Hematopoietic multipotent progenitor cell treated with erythropoietin and hydrocortisone succinate and interleukin-3 and kit ligand, for 4 days (in vitro differentiated cells): Measurements from ENCODE around the gene IL4R.

ENCODE experiments used
- DNase-seq: peaks from one replicate; pipeline ENCODE4 v3.0.0-alpha.2; 2015

The IL4R gene

GRCh38 chr16:27363246-27363632 is 49.5 kb downstream of the IL4R start:
- no peak for DNase-seq

DNA sequence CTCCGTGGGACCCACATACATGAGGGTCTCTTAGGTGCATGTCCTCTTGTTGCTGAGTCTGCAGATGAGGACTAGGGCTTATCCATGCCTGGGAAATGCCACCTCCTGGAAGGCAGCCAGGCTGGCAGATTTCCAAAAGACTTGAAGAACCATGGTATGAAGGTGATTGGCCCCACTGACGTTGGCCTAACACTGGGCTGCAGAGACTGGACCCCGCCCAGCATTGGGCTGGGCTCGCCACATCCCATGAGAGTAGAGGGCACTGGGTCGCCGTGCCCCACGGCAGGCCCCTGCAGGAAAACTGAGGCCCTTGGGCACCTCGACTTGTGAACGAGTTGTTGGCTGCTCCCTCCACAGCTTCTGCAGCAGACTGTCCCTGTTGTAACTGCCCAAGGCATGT is 50.0 kb downstream of the IL4R start:
- peak; percentile 82 for DNase-seq

DNA sequence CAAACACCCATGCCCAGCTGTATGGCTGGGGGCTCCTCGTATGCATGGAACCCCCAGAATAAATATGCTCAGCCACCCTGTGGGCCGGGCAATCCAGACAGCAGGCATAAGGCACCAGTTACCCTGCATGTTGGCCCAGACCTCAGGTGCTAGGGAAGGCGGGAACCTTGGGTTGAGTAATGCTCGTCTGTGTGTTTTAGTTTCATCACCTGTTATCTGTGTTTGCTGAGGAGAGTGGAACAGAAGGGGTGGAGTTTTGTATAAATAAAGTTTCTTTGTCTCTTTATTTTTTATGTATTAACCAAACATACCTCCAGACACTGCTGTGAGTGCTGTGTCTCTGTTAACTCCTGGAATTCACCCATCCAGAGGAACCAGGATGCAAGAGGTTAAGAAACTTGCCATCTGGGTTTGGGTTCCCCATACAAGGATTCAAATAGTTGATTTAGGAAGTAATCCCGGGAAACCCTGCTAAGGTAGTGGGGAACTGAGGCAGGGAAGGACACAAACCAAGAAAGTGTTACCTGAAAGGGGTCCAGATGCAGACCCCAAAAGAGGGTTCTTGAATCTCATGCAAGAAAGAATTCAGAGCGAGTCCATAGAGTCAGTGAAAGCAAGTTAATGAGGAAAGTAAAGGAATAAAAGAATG is 50.8 kb downstream of the IL4R start:
- no peak for DNase-seq

- DNase-seq = no peak
These were observed 51.6 kb downstream of the IL4R start for GRCh38 chr16:27365142-27366089.

DNA sequence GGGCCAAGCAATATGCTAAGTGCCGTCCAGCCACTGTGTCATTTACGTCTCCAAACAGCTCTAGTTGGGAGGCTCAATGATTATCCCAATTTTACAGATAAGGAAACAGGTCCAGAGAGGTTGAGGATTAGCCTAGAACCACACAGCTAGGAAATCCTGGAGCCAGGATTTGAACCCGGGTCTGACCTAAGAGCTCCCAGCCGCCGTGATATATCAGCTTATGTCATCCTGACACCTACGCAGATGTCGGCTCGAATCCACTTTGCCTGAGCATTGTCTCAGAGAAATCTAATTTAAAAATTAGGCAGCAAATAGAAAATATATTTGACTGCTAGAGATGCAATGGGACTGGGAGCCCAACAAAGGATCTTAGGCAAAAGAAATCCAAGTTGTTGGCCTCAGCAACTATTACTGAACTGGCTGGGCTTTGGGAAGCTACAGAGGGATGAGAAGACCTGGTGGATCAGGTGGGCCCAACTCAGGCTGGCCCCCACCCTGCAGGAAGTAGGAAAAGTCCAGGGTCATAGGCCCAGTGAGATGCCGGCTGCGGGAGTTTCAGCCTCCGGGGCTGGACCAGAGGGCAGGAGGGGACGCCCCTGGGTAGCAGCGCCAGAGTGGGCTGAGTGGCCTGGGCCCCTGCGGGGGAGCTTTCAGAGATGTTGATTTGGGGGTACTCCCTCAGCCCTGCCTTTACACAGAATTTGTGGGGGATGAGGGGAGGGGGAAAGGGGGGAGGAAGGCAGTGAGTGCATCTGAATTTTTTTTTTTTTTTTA is 53.1 kb downstream of the IL4R start:
- DNase-seq = peak; percentile 34

- DNase-seq = peak; percentile 98
These were observed 53.9 kb downstream of the IL4R start for GRCh38 chr16:27367461-27368357.

DNA sequence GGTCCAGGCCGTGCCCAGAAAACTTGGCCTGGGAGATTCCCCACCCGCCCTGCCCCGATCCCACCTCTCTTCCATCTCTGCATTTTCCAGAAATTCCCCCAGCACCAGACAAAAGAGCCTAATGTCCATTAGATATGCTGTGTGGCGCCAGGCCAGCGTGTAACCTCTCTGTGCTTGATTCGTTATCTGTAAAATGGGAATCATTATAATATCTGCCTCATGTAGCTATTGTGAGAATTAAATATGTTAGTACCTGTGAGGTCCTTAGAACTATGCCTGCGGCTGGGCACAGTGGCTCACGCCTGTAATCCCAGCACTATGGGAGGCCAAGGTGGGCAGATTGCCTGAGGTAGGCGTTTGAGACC is 54.6 kb downstream of the IL4R start:
- no peak for DNase-seq

DNA sequence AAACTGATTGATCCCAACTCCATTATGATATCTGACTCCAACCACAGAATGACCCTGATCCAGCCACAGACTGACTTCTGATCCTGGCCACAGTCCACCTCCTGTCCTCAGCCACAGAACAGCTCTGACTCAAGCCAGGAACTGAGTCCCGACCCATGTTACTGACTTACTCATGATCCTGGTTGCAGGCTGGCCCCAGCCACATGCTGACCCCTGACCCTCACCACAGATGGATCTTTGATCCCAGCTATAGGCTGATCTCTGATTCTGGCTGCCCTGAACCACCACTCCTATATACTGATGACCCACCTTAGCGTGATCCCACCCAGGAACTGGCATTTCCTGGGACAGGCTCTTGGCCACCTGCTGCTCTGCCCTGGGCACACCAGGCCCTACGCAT is 56.0 kb downstream of the IL4R start:
- DNase-seq = no peak

GRCh38 chr16:27370318-27370717 is 56.5 kb downstream of the IL4R start:
- DNase-seq = no peak

DNA sequence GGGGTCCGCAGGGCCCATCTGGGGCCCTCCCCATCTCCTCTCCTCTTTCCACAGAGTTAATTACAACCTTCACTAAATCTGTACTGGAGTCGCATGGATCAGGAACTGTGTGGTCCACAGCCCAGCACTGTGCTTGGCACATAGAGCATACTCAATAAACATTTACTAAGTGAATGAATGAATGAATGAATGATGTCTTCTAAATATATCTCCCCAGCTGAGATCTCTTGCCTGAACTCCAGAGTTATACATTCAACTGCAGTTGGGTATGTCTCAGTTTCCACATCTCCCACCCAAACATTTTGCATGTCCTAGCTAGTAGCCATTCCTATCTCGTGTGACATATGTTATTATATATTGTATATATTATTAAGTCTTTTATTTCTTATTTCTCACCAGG is 59.5 kb downstream of the IL4R start:
- DNase-seq = no peak

DNA sequence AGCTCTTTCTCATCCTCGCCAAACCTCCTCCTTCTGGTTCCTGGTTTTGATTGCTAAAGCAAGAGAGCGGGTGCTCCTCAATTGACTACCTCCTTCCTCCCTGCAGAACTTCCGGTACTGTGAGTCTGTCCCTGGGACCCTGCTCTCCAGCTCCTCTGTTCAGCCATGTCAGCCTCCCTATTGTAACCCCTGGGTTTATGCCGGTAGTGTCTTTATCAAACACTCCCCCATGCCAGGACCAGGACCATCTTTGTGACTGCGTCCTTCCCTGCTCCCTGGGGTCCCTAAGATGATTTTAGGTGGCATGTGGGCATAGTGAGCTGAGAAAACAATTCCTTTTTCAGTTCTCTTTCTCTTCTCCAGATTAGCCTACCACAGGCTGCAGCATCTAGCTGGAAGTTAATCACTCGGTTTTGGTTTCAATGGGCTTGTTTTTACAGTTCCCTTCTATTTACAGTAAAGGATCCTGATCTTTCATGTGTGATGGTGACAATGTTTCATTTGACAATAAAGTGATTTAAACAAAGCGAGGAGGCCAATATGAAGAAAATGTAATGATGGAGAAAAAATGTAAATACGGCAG is 60.5 kb downstream of the IL4R start:
- peak; percentile 49 for DNase-seq

DNA sequence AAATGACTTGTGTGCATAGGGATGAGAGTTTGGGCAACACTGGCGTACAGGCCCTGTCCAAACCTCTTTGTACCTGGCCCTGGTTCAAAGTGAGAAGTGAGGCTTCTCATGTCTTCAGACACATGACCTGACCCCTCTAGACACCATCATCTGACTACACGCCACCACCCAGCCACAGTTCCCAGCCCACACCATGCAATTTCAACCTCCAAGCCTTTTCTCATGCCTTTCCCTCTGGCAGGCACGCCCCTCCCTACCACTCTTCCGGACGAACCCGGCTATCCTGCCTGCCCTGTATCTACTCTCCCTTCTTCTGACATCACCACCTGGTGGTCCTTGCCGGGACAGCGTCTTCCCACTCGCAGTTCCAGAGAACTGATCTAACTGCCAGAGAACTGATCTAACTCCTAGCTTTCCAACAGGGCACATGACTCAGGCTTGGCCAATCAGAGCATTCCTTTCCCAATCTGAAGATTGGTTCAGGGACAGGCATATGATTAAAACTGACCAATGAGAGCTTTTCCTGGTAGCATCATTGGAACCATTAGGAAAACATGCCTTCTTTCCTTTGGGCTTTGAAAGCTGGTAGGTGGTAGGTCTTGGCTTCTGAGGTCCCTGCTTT is 61.1 kb downstream of the IL4R start:
- peak; percentile 90 for DNase-seq

DNA sequence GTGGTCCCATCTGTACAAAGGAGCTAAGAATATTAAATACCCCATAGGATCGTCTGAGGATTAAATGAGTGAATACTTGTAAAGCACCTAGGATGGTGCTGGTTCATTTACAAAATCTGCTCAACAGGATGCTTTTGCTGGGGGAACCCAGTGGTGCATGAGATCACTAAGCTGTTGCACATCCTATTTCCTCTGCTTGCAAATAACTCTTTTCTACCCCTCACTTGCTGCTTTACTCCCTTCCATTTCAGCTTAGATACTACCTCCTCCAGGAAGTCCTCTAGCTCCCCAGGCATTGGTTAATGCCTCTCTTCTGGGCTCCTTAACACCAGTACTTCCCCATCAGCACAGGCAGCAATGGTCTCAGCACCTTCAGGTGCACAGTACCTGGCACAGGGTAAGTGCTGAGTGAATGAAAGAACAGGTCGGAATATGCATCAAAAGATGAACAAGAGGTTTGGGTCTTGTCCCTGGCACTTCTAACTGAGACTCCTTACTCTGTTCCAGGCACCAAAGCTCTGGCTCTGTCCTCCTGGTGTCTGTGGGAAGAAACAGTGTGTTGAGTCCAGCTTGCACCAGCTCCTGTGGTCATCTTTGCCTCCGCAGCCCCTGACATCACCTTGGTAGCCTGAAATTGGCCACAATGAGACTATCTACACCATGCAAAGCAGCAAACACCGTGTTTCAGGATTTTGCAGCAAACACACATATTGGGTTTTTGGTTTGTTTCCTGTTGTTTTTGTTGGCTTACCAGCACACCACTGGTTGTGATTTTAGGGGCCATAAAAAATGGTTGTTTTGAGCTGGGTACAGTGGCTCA is 64.1 kb downstream of the IL4R start:
- DNase-seq = no peak

DNA sequence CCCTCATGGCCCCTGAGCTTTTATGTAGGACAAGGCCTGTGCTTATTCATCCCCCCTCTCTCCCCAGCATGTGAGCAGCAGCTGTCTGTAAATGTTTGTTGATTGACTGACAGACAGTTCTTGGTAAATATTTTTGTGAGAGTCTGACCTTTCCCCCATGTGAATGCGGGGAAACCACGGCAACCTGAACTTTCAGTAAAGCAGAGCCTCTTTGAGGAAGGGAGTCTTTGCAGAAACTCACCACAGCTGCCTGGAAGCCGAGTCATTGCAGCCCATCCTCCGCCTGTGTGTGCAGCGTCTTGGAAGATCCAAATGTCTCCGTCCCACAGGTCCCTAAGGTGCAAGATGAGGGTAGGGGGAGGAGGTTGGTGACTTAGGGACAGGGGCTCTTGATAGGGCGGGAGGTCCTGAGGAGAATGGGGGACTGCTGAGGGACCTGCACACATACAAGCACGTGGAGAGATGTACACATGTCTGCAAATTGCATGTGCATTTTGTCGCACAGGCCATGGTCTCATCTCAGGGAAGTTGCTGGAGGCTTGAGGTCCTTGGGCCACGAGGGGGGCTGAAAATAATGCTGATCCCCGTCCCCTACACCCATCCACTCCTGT is 65.2 kb downstream of the IL4R start:
- peak; percentile 30 for DNase-seq

DNA sequence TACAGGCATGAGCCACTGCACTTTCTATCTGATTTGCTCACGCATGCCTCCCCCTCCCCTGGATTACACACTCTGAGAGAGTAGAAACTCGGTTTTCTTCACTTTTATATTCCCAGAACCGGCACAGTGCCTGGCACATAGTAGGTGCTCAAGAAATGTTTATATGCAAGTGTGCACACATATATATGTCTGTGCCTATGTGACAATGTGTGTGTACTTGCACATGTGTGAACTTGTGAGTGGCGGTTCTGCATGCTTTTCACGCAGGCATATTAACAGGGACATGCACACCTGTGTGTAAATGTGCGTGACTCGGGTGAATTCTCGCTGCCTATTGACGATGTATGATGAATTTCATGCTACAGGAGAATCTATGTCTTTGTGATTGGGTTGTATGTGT is 66.1 kb downstream of the IL4R start:
- no peak for DNase-seq

DNA sequence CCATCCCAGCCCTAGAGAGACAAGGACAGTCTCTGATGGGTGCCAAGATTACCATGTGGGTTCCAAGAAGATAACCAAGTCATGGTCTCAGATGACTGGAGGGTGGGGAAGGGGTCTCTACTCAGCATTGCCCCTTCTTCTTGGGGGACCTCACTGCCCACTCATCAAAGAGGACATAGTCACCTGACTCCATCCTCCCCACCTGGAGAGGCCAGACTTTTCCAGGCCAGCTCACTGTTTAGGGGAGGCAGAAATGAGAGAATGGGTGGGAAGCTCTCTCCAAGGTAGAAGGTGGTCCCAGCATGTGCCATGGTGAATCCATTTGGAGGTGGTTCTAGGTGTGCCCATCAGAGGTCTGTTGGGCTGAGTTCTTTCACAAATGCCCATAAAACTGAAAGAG is 67.5 kb downstream of the IL4R start:
- DNase-seq = no peak

GRCh38 chr16:27381974-27382855 is 68.4 kb downstream of the IL4R start:
- no peak for DNase-seq

DNA sequence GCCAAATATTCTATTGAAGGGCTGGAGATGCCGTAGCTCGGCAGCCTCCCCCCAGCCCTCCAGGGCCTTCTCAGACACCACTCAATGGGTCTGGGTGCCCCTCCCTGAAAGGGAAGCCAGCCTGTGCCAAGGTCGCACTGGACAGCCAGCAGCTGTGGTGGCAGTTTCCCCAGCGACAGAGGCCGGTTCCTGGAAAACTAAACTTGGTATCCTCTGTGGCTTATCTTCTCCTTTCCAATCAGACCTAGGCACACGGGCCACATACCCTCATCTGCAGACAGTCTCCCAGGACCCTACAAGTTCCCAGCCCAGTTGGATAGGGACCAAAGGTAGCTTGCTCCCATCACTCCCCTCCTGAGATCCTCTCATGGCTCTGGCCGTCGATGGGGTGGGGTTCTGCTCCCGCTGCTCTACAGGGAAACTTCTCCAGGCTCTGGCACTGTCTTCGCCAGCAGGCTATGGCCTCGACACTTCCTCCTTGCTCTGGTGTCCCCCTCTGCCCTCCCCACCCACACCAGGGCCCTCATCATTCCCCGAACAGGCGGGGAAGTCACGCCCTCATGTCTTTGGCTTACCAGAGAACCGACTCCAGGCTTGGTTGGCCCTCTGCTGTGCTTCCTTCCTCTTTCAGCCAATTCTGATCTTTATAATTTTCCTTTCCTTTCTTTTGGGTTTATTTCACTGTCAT is 69.9 kb downstream of the IL4R start:
- DNase-seq = peak; percentile 85

DNA sequence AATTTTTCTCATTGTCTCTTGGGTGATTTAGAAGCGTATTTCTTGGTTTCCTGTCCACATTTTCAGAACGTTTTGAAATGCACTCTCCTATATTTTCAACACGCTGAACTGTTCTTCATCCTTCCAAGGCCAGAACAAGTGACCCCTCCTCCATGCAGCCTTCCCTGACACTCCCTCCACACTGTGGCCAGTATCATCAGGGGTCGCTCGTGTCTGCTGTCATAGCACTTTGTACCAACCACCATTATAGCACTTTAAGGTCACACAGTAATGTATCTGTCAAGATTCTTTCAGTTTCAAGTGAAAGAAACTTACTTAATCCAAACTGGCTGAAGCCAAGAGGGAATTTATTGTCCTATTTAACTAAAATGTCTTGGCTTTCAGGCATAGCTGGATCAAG is 70.7 kb downstream of the IL4R start:
- no peak for DNase-seq
